Effector CD4-positive, alpha-beta T cell (primary cell): ENCODE measurements around the gene PPFIA3.
"Not testable (repeated sequence)": the region's sequence is repeated elsewhere in the genome, so short reads cannot be mapped to it uniquely, and the experiment has no call there.

Source experiments
- DNase-seq: peaks from one replicate; pipeline ENCODE4 v3.0.0-alpha.2; 2020
- total RNA-seq: gene quantifications from one replicate; lab custom pipeline; 2026; lab: John Stamatoyannopoulos, UW

PPFIA3 gene
- total RNA-seq, result 3.6 reads per million, percentile 14 among the genes with 10 or more reads in this experiment

- DNase-seq, result no peak
Measured at GRCh38 chr19:49119411-49120324, at the start of gene PPFIA3. Gene PPFIA3, plus strand, starts transcription at chr19:49119544. Its CDS starts 8,330 bp downstream, at chr19:49127874.

DNA sequence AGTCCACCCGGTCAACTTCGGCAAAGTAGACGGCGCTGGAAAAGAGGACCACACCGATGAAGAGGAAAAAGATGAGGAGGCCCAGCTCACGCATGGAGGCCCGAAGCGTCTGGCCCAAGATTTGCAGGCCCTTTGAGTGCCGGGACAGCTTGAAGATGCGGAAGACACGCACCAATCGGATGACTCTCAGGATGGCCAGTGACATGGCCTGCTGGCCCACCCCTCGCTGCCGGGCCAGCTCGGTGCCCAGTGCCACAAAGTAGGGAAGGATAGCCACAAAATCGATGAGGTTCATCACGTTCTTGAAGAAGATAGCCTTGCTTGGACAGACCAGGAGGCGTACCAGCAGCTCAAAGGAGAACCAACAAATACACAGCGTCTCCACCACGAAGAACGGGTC is 48.9 kb upstream of the PPFIA3 start:
- DNase-seq, result no peak

DNA sequence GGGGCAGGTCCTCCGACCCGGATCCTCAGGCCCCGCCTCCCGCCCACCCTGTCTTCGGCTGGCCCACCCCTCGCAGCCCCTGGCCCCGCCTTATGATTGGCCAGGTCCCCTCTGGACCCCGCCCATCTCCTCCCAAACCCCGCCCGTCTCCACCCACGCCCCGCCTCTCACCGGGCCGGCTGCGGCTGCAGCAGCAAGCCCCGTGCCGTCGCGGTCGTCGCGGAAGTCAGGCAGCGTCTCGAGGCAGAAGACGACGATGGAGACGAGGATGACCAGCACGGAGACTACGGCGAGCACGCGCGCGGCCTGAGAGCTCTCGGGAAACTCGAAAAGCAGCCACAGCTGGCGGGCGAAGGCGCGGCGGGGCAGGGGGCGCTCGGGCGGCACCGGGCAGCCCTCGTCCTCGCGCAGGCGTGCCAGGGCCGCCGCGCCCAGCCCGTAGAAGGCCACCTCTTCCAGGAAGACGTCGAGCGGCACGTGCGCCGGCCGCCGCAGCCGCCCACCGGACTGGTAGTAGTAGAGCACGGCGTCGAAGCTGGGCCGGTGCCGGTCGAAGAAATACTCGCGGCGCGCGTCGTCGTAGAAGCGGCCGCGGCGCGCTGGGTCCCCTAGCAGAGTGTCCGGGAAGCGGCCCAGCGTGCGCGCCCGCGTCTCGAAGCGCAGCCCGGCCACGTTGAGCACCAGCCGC is 47.3 kb upstream of the PPFIA3 start:
- DNase-seq, result no peak

DNA sequence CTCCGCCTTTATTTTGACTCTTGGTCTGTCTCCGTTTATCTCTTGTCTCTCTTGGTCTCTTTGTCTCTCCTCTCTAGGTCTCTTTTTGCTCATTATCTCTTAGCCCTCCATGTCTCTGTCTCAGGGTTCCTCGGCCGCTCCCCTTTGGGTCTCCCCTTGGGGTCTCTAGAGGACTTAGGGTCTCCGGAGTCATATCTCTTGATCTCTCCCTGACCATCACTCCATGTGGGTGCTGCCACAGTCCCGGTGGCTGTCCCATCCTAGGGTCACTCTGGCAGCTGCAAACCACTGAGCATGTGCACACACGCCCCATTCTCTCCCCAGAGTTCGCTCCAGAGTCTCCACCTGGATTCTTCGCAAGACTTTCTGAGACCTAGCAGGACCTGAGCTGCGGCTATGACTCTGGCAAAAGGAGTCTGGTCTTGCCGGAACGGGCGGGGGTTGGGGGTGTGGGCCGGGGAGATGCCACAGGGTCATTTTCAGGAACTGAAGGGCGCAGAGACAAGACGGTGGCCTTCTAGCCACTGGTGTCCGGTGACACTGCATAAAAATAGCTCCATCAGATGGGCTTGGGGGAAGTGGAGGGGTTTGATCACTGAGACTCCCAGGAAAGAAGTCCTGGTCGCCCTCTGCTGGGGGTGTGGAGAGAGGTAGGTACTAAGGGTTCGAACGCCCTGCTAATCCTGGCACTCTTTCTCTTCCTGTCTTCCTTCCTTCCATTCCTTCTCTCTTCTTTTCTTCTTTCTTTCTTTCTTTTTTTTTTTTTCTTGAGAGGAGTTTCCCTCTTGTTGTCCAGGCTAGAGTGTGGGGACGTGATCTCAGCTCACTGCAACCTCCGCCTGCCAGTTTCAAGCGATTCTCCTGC is 45.6 kb upstream of the PPFIA3 start:
- no peak for DNase-seq

- not testable (repeated sequence) for DNase-seq
Measured at GRCh38 chr19:49074869-49075268, 44.5 kb upstream of the PPFIA3 start.

DNA sequence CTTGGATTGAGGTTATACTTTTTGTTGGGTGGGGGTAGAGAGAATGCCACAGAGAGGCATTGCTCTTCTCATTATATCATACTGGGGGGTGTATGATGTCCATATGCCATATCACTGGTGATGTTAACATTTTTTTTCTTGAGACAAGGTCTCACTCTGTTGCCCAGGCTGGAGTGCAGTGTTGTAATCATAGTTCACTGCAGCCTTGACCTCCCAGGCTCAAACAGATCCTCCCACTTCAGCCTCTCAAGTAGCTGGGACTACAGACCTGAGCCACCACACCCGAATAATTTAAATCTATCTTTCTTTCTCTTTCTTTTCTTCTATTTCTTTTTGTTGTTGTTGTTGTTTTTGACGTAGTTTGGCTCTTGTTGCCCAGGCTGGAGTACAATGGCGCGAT is 39.0 kb upstream of the PPFIA3 start:
- no peak for DNase-seq

DNA sequence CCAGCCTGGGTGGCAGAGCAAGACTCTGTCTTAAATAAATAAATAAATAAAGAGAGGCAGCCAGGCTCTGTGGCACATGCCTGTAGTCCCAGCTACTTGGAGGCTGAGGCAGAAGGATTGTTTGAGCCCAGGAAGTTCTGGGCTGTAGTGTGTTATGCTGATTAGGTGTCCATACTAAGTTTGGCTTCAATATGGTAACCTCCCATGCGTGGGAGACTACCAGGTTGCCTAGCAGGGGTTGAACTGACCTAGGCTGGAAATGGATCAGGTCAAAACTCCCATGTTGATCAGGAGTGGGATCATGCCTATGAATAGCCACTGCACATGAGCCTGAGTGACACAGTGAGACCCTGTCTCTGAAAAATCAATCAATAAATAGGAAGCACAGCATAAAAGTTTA is 38.1 kb upstream of the PPFIA3 start:
- DNase-seq, result no peak

DNA sequence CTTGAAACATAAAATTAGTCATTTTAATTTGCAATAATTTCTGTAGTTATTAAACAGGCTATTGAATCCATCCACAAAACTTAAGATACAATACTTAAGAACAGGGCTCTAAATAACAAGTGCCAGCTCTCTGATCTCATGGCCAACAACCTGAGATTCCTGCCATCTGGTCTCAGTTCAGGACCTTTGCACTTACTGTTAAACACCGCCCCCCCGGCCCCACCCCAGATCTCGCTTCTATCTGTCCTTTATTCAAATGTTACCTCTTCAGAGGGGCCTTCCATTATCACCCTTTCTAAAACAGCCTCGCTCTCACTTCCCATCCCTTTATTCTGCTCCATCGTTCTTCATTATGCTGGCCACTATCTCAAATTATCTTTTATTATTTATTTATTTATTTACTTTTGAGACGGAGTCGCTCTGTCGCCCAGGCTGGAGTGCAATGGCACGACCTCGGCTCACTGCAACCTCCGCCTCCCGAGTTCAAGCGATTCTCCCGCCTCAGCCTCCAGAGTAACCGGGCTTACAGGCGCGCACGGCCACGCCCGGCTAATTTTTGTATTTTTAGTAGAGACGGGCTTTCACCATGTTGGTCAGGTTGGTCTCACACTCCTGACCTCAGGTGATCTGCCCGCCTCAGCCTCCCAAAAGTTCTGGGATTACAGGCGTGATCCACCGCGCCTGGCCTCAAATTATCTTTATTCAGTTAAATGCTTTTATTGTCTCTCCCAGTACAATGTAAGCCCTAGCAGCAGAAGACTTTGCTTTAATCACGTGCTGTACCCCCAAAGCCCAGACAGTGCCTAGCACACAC is 34.9 kb upstream of the PPFIA3 start:
- no peak for DNase-seq

DNA sequence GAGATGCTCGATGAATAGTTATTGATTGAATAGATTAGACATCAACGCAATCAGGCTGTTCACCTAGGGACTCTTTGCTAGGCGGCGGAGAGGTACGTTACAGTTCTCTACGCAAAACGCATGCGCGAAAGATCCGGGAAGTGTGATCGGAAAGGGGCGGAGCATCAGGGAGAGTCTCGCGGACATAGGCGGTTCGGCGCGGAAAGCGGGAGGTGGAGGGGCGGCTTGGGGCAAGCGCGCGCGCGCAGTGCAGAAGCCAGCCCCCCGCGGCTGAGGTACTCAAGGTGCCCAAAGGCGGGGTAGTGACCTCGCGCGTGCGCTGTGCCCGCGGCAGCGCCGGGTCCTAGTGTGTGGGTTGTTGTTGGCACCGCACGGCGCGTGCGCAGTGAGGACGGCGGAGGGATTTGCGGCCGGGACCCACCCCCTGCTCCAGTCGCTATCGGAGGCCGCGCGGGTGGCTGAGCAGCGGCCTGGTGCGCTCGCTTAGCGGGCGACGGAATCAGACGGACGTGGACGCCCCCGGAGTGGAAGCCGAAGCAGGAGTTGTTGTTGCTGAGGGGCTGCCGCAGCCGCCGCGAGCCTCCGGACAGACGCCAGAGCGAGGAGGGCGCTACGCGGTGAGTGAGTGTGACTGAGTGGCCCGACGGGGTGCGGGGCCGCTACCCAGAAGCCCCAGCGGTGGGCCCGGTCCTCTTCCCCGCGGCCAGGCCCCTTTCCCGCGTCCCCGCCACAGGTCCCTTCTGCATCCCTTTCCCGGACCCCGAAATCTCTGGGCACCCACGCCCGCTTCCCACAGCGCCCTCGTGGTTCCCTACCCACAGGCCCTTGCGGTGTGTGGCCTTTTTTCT is 34.1 kb upstream of the PPFIA3 start, which contains the start of gene SNRNP70:
TSS of gene SNRNP70 (plus strand) at position 432 of the 848 bp plus-strand sequence. CDS start 964 bp downstream, outside the sequence.
- DNase-seq, result peak; percentile 98

DNA sequence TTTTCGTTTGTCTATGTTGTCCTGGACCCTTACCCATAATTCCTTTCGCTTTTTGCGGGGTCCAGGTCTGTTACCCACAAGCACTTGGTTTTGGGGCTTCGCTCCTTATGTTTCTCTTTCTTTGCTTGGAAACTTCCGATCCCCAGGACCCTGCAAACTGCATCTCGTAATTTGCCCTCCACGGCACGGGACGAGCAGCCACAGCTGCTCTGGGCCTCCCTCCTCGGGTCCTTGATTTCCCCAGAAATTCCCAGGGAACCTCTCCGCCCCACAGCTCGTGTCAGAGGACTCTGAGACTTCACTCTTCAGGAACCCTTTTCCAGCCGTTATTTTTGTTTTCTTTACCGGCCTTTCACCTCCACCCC is 33.5 kb upstream of the PPFIA3 start:
- DNase-seq, result no peak

DNA sequence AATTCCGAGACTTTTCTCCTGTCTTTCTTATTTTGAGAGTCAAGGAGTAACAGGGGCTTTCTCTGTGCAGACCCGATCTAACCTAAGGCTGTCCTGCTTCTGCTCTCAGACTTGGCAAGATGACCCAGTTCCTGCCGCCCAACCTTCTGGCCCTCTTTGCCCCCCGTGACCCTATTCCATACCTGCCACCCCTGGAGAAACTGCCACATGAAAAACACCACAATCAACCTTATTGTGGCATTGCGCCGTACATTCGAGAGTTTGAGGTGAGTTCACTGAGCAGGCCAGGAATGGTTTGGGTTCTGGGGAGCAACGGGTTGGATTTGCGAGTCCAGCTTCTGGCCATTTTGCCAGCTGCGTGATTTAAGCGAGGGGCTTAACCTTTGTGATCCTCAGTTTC is 33.0 kb upstream of the PPFIA3 start:
- DNase-seq, result no peak

- DNase-seq, result no peak
Measured at GRCh38 chr19:49091391-49092038, 27.8 kb upstream of the PPFIA3 start.

GRCh38 chr19:49092686-49093085 is 26.7 kb upstream of the PPFIA3 start:
- no peak for DNase-seq

- no peak for DNase-seq
Measured at GRCh38 chr19:49094505-49095482, 24.6 kb upstream of the PPFIA3 start.

- DNase-seq, result peak; percentile 70
Measured at GRCh38 chr19:49097453-49098288, 21.7 kb upstream of the PPFIA3 start.

DNA sequence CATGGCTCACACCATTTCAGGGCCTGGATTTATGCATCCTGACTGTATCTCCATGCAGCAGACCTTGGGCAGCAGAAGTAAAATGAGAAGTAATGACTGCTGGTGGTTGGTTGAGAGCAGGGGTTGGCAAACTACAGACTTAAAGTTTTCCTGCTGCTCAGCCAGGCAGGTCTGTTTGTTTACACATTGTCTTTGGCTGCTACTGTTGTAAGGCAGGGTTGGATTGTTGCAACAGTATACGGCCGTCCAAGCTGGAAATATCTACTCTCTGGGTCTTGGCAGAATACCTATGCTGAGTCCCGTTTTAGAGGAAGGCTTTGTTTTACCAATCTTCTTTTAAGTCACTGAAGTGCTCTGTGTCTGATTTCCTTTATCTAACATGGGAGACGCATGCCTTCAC is 20.5 kb upstream of the PPFIA3 start:
- DNase-seq, result no peak

DNA sequence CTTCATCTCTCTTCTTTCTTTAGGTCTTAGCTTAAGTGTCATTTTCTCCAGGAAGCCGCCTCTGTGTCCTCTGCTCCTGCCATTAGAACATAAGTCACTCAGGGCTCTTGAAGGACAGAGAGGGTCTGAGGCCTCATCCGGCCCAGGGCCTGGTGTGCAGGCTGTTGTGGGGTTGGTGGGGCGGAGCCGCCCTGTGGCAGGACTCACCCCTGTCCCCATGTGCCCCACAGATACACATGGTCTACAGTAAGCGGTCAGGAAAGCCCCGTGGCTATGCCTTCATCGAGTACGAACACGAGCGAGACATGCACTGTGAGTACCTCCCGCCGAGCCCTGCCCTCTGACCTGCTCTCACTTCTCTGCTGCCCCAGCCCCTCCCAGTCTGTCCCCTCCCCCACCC is 18.2 kb upstream of the PPFIA3 start:
- DNase-seq, result no peak

DNA sequence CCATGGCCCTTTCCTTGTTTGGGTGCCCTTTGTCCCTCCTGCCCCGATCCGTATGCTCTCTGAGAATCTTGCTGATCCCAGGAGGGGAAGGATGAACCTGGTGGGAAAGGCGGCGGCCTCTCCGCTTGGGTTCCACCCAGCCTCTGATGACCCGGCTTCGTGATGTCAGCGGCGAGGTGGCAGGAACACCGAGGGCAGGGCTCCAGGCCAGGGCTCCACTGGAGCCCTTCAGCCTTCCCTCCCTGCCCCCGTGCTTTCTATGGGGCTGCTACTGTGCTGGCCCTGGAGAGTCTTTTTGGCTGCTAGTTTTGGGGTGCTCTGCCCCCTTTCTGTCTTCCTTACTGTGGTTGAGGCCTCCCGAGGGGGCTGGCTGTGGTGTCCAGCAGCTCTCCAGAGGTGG is 17.0 kb upstream of the PPFIA3 start:
- DNase-seq, result no peak
